ENCODE results near the gene MAP4. TPM values are rescaled to one million over a fixed set of nuclear protein-coding genes. Genes with fewer than 3 reads are reported as not detected.

MAP4 gene
- polyA plus RNA-seq, 1 donor from 2014 or later = 186 TPM

- no peaks in the 10 kb centered on the region for H3K27me3 ChIP-seq (ENCODE audit: insufficient read depth, low read depth, low read length)
- no peaks in the 10 kb centered on the region for H3K9me2 ChIP-seq (ENCODE audit: insufficient read depth, low read length)
- no peak for TF ChIP-seq SMC3 (conservative IDR thresholded peaks at IDR 0.05; ENCODE audit: poor library complexity)
- TF ChIP-seq TAF1 (IDR thresholded peaks at IDR 0.05; ENCODE audit: low read depth) = no peak
- no peak for TF ChIP-seq RAD21 (conservative IDR thresholded peaks at IDR 0.05)
- TF ChIP-seq EZH2 (IDR thresholded peaks at IDR 0.05; ENCODE audit: borderline replicate concordance, insufficient read depth, low read length, poor library complexity, severe bottlenecking) = no peak
- no peak for TF ChIP-seq EP300 (conservative IDR thresholded peaks at IDR 0.05; ENCODE audit: poor library complexity, severe bottlenecking)
- TF ChIP-seq CTCF (IDR thresholded peaks at IDR 0.05; ENCODE audit: poor library complexity, severe bottlenecking) = no peak
- TF ChIP-seq POLR2AphosphoS5 (IDR thresholded peaks at IDR 0.05) = no peak
- no peak for TF ChIP-seq MXI1 (conservative IDR thresholded peaks at IDR 0.05; ENCODE audit: poor library complexity, severe bottlenecking)
- no peak for TF ChIP-seq REST (IDR thresholded peaks at IDR 0.05; ENCODE audit: borderline replicate concordance)
- H3F3A ChIP-seq (ENCODE audit: insufficient read depth, low read length, poor library complexity, severe bottlenecking) = no peaks in the 10 kb centered on the region
- no peaks in the 10 kb centered on the region for H3K36me3 ChIP-seq (ENCODE audit: insufficient read depth, low read length)
- no peak overlapping the region for H2AFZ ChIP-seq (ENCODE audit: low read depth, low read length)
- H3K4me2 ChIP-seq (ENCODE audit: low read length) = no peak overlapping the region
- no peak overlapping the region for H3K4me3 ChIP-seq (ENCODE audit: low read length)
- no peaks in the 10 kb centered on the region for H3K9me3 ChIP-seq (ENCODE audit: low read length)
- no peak overlapping the region for H3K27ac ChIP-seq (ENCODE audit: low read length)
- no peaks in the 10 kb centered on the region for H4K20me1 ChIP-seq (ENCODE audit: insufficient read depth)
- H3K79me2 ChIP-seq (replicated peaks; ENCODE audit: insufficient read depth, low read length) = peaks cover 7% of the 10 kb centered on the region
- H3K9ac ChIP-seq (ENCODE audit: low read length) = no peak overlapping the region
Observed at GRCh38 chr3:47980795-47981194, 35.4 kb downstream of the MAP4 start.

- H2AFZ ChIP-seq (ENCODE audit: low read depth, low read length) = no peak overlapping the region
- H3K36me3 ChIP-seq (ENCODE audit: insufficient read depth, low read length) = no peaks in the 10 kb centered on the region
- H3K27ac ChIP-seq (ENCODE audit: low read length) = no peak overlapping the region
- no peaks in the 10 kb centered on the region for H3K9me3 ChIP-seq (ENCODE audit: low read length)
- H3K27me3 ChIP-seq (ENCODE audit: insufficient read depth, low read depth, low read length) = no peaks in the 10 kb centered on the region
- H3K4me3 ChIP-seq (ENCODE audit: low read length) = no peak overlapping the region
- no peaks in the 10 kb centered on the region for H3F3A ChIP-seq (ENCODE audit: insufficient read depth, low read length, poor library complexity, severe bottlenecking)
- H3K9me2 ChIP-seq (ENCODE audit: insufficient read depth, low read length) = no peaks in the 10 kb centered on the region
- TF ChIP-seq EP300 (conservative IDR thresholded peaks at IDR 0.05; ENCODE audit: poor library complexity, severe bottlenecking) = no peak
- H4K20me1 ChIP-seq (ENCODE audit: insufficient read depth) = no peaks in the 10 kb centered on the region
- H3K4me2 ChIP-seq (ENCODE audit: low read length) = no peak overlapping the region
- H3K9ac ChIP-seq (ENCODE audit: low read length) = no peak overlapping the region
- peaks cover 7% of the 10 kb centered on the region for H3K79me2 ChIP-seq (replicated peaks; ENCODE audit: insufficient read depth, low read length)
Observed at GRCh38 chr3:47979070-47979469, 37.1 kb downstream of the MAP4 start.

- Histone ChIP-seq H3K9me2 (ENCODE audit: insufficient read depth, low read length) (no peaks in the 10 kb centered on the region), H3K36me3 (ENCODE audit: insufficient read depth, low read length) (no peaks in the 10 kb centered on the region), H3K9ac (ENCODE audit: low read length) (no peak overlapping the region), H3K27ac (ENCODE audit: low read length) (no peak overlapping the region), H3K79me2 (replicated peaks; ENCODE audit: insufficient read depth, low read length) (peaks cover 7% of the 10 kb centered on the region), H3F3A (ENCODE audit: insufficient read depth, low read length, poor library complexity, severe bottlenecking) (no peaks in the 10 kb centered on the region), H3K27me3 (ENCODE audit: insufficient read depth, low read depth, low read length) (no peaks in the 10 kb centered on the region), H3K9me3 (ENCODE audit: low read length) (no peaks in the 10 kb centered on the region), H4K20me1 (ENCODE audit: insufficient read depth) (no peaks in the 10 kb centered on the region), H3K4me3 (ENCODE audit: low read length) (no peak overlapping the region), H3K4me2 (ENCODE audit: low read length) (no peak overlapping the region), H2AFZ (ENCODE audit: low read depth, low read length) (no peak overlapping the region)
- no peak for TF ChIP-seq CTCF (IDR thresholded peaks at IDR 0.05; ENCODE audit: poor library complexity, severe bottlenecking)
- TF ChIP-seq SMC3 (conservative IDR thresholded peaks at IDR 0.05; ENCODE audit: poor library complexity) = no peak
- no peak for TF ChIP-seq RAD21 (conservative IDR thresholded peaks at IDR 0.05)
- no peak for TF ChIP-seq REST (IDR thresholded peaks at IDR 0.05; ENCODE audit: borderline replicate concordance)
- TF ChIP-seq EP300 (conservative IDR thresholded peaks at IDR 0.05; ENCODE audit: poor library complexity, severe bottlenecking) = no peak
Observed at GRCh38 chr3:47978386-47978785, 37.8 kb downstream of the MAP4 start.
